Tibial nerve (tissue), 4 donors: ENCODE measurements around the gene CELSR1.

ENCODE experiments used
- CTCF ChIP-seq, 5 experiments: fragments of 200-600 bp in 3 of 5; fragments of 450-650 bp in 2 of 5; sonication (generic) in 3 of 5; IDR thresholded peaks; one replicate each; pipeline ENCODE4 v1.5.1; 2016 to 2019; ENCODE audit warnings: antibody characterized with exemption in 5 of 5, mild to moderate bottlenecking in 3 of 5, moderate library complexity in 2 of 5
- EP300 ChIP-seq, 2 donors: sonication (generic); formaldehyde crosslinking; IDR thresholded peaks; one replicate each; pipeline ENCODE4 v1.6.1; 2017; ENCODE audit warnings: antibody characterized with exemption in 2 of 2, mild to moderate bottlenecking in 1 of 2
- POLR2A ChIP-seq, 2 donors: fragments of 450-650 bp; IDR thresholded peaks; one replicate each; pipeline ENCODE4 v1.6.1; 2017; ENCODE audit warnings: antibody characterized with exemption in 2 of 2, mild to moderate bottlenecking in 2 of 2, moderate library complexity in 2 of 2

- TF ChIP-seq POLR2A (IDR thresholded peaks at IDR 0.05) (no peak), EP300 (IDR thresholded peaks at IDR 0.05) (no peak), CTCF (IDR thresholded peaks at IDR 0.05) (no peak)
These were observed 145.1 kb downstream of the CELSR1 start for GRCh38 chr22:46392137-46392844.
